Endometrial microvascular endothelial cells (primary cell): Measurements from ENCODE around the gene LAD1. TPM values are rescaled to one million over a fixed set of nuclear protein-coding genes. Genes with fewer than 3 reads are reported as not detected.

ENCODE experiments used
- in situ Hi-C: cut with HindIII; loops from 2 replicates; pipeline ENCODE4 v1.10.0; 2017; ENCODE audit warnings: low sequenced_read_pairs, low pct_unique_long_range_greater_than_20kb; ENCODE audit errors: inconsistent ontology term
- total RNA-seq: library from RNA; depleted of rRNA; stranded (reverse); fragments of >200 nt; gene quantifications from one replicate; pipeline ENCODE4 v1.2.3, GENCODE V29; 2015; ENCODE audit errors: inconsistent ontology term

LAD1 gene
- not detected for total RNA-seq

GRCh38 chr1:201399018-201399351, at the start of gene LAD1:
TSS of gene LAD1 (minus strand) at chr1:201399324. CDS start at chr1:201399306, 18 bp downstream.
- in situ Hi-C loops, result no loop called here

DNA sequence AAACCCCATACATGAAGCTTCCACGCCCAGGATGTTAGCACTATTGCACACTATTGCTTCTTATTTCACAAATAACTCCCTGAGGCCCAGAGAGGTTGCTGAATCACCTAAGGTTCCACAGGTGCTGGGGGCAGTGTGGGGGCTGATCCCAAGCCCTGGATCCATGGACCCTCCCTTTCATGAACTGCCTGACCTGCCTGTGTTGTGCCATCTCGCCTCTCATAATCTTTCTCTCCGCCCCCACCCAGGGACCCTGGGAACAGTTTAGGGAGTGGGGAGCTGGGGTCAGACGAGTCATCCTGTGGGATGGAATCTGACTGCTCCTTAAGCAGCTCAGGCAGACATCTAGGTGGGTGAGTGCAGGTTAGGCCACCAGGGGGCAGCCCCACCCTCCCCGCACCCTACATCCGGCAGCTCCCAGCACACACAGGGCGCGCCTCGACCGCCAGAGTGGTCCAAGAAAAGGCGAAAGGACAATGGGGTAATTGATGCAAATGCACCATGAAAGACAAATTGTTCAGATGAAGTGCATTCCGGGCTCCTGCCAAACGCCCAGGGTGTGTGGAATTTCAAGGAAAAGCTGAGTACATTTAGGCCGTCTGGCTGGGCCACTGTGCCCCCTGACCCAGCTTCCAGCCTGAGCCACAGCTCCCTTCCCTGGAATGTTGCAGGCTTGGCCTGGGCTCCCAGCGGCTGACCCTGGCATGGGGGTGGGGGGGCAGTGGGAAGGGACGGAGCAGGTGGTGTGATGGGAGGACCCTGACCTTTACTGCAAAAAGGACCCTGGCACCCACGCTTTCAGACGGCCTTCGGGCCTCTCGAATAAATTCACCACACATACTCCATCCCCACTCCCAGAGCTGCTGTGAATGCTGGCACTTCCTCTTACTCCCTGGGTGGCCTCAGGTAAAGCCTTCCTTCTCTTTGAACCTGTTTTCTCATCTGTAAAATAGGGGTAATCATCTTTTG, 49.1 kb upstream of the LAD1 start:
- in situ Hi-C loops, result no loop called here

GRCh38 chr1:201445310-201445709, 46.2 kb upstream of the LAD1 start:
- in situ Hi-C loops, result no loop called here

- in situ Hi-C loops, result no loop called here
Observed at GRCh38 chr1:201444792-201445191, 45.7 kb upstream of the LAD1 start.

GRCh38 chr1:201443747-201444146, 44.6 kb upstream of the LAD1 start:
- in situ Hi-C loops, result no loop called here

- in situ Hi-C loops, result no loop called here
Observed at GRCh38 chr1:201436969-201437368, 37.8 kb upstream of the LAD1 start.

DNA sequence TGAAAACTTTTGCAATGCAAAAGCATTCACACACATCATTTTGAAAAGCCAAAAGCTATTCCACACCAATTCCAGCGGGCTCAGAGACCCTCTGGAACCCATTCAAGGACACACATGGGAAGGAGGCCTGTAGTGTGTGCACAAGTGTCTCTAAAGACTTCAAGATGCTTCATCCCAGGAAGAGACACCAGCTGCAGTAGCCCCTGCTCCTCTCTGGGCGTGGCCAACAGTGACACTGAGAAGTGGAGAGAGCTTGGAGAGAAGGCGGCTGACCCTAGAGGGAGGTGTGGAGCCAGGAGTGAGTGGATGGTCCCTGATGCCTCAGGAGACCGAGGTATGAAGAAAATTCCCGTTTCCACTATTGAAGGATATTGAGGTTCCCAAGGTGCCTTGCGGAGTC, 37.3 kb upstream of the LAD1 start:
- in situ Hi-C loops, result no loop called here

DNA sequence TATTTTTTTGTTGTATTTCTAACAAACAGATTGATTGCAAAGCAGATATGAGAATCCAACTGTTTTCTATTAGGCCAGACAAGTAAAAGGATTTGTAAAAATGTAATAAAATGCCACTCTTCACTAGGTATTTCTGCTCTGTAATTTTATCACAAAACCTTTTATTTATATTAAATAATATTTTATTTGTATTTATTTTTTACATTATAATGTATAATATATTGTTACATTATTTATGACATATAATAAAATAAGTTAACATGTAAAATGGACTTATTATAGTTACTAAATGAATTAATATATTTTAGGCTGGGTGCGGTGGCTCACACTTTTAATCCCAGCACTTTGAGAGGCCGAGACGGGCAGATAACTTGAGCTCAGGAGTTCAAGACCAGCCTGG, 35.1 kb upstream of the LAD1 start:
- in situ Hi-C loops, result no loop called here

- in situ Hi-C loops, result no loop called here
Observed at GRCh38 chr1:201433609-201434008, 34.5 kb upstream of the LAD1 start.

DNA sequence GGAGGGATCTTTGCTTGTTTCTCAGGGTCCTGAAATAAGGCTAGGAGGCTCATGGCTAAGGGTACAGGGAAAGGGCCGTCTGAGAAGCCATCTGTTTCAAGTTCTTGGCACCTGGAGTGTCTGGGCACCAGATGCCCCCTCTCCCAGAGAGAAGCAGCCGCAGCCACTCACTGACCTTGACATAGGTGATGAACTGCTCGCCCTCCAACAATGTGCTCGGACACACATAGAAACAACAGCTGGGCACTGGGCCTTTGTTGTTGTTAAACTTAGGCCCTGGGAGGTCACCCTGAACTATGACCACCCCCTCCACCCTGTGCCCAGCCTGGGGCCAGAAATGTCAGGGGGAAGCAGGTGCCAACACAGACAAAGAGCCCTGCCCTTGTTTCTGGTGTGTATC, 31.7 kb upstream of the LAD1 start:
- in situ Hi-C loops, result no loop called here

DNA sequence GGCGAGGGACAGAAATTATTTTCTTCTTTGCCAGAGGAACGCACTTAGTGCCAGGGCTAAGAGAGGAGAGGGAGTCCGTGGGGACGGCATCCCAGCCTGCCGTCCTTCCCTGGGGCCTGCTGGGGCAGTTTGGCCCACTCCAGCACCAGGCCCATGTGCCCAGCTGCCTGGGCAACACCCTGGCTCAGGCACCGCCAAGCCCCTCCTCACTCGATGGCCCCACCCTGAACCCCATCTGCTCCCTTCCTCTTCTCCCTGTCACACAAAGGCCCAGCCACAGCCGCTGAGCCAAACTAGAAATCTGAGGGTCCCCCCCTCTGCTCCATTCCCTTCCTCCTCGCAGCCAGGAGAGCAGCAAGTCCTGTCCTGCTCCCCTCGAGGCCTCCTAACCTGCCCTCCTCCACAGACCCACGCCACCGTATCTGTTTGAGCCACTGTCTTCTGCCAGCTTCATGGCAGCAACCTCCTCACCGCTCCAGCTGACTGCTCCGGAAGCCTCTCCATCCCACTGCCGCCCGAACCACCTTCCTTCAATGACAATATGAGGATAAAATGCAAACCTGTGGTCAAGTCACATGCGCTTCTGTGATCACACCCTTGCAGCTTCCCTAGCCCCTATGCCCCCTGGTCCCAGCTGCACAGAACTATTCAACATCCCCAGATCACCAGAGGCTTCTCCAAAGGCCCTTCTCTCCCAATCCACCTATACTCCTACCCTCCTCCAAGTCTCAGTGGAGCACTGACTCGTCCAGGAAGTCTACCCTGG, 30.8 kb upstream of the LAD1 start:
- in situ Hi-C loops, result no loop called here

GRCh38 chr1:201427963-201428362, 28.8 kb upstream of the LAD1 start:
- in situ Hi-C loops, result no loop called here

DNA sequence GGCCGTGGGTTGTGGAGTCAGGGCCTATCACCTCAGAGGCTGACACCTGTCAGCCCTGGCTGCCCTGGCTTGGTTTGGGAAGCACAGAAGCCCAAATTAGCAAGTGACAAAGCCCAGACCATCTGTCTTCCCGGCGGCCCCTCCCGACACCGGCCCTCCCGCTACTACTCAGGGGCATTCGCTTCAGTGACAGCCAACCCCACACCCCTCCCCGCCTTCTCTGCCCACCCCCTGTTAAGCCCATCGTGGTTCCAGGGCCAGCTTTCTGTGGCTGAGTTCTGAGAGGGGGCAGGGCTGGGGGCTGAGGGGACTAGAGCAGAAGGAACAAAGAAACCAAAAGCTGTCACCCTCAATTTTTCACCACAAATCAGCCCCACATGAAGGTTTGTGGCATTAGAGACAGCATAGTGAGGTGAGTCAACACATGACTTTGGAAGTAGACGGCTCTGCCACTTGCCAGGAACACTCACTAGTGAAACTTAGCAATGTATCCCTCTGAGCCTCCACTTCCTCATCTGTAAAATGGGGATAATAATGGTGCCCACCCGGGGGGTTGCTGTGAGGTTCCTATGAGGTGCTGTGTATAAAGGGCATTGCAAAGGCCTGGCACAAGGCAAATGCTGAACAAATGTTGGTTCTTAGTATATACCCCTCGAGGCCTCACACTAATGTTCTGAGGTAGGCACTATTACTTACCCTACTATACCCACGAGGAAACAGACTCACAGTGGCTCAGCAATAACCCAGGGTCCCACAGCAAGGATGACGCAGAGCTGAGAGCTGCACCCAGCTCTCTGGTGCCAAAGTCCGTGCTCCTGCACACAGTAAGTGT, 27.6 kb upstream of the LAD1 start:
- in situ Hi-C loops, result no loop called here

GRCh38 chr1:201424146-201424545, 25.0 kb upstream of the LAD1 start:
- in situ Hi-C loops, result no loop called here

GRCh38 chr1:201423655-201424054, 24.5 kb upstream of the LAD1 start:
- in situ Hi-C loops, result no loop called here

DNA sequence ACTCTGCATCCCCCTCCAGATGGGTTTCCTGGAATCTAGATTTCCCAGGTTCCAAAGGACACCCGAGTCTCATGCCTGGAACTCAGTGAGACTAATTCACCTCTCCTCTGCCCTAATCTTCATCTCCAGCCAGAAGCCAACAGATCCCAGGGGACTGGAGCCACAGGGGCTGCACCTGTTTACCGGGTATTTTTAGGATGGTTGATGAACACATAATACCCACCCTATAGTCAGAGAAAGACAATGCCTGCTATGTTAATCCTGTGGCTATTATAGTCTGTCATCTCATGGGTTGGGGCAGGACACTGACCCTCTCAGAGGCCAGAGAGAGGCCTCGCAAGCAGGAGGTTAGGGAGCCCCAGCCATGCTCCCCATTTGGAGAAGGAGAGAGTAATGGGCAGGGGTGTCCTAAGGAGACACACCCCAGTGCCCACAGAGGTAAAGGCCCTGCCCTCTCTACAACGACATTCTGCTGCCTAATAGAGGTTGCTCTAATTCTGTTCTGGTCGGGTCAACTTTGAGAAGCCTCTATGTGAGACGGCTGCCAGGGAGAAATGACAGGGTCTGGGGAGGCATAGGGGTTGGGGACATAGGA, 23.4 kb upstream of the LAD1 start:
- in situ Hi-C loops, result no loop called here

GRCh38 chr1:201422026-201422425, 22.9 kb upstream of the LAD1 start:
- in situ Hi-C loops, result no loop called here

GRCh38 chr1:201421041-201421440, 21.9 kb upstream of the LAD1 start:
- in situ Hi-C loops, result no loop called here

DNA sequence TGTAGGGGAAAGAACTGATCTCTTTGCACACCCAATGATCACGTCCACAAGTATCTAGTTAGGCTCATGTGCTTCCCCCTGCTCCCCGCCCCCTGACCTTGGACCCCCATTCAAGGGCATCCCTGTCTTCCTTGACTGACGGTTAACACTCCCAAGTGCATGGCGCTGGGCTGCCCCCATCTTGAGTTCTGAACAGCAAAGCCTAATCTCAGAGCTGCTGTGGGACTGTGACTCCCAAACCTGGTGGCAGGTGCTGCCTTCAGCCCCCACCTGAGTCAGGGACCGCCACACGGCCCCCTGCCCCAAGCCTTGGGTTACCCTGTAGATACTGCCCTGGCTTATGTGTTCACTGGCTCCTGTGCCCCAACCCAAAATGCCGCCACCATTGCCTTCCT, 21.5 kb upstream of the LAD1 start:
- in situ Hi-C loops, result no loop called here
